SK-MEL-5 (cell line): ENCODE data around the gene CCDC148. TPM values are rescaled to one million over a fixed set of nuclear protein-coding genes. Genes with fewer than 3 reads are reported as not detected.
A peak's percentile ranks its signal among the peaks of the same experiment; 100 is the strongest.

Experiments
- DNase-seq: peaks from one replicate; pipeline ENCODE4 v3.0.0-alpha.2; 2016; ENCODE audit warnings: low read depth, low spot score
- in situ Hi-C: cut with HindIII; loops from 2 replicates; pipeline ENCODE4 v1.10.0; 2016; ENCODE audit warnings: low sequenced_read_pairs, high pct_unique_total_duplicates, low pct_unique_long_range_greater_than_20kb
- total RNA-seq: library from RNA; depleted of rRNA; stranded (reverse); fragments of >200 nt; shearing (Covaris generic); gene quantifications from 2 replicates; pipeline ENCODE4 v1.2.3, GENCODE V29; 2014

The CCDC148 gene
- total RNA-seq, 1 experiment from 2014 or later = 0.13 TPM

GRCh38 chr2:158184001-158184400 is 272.6 kb downstream of the CCDC148 start:
- in situ Hi-C loops = no loop called here
- no peak for DNase-seq

- in situ Hi-C loops = no loop called here
- no peak for DNase-seq
These were observed 273.8 kb downstream of the CCDC148 start for GRCh38 chr2:158182676-158183295.

DNA sequence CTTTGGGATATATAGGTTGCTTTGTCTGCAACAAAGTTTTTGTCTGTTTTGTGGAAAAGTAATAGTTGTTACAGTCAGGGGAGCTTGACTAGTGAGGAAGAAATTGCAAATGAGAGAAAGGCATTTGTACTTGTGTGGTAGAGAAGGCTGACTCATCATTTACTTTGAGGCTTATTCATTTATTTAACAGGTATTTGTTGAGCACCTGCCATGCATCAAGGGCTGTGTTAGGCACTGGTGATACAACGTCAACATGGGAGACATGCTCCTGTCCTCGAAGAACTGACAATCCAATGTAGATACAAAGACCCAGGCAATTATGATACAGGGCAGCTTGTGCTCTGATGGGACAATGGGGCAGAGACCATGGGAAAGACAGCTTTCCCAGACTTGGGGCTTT is 275.4 kb downstream of the CCDC148 start:
- DNase-seq = no peak
- in situ Hi-C loops = no loop called here

GRCh38 chr2:158179660-158180059 is 276.9 kb downstream of the CCDC148 start:
- peak; percentile 38 for DNase-seq
- in situ Hi-C loops = no loop called here

DNA sequence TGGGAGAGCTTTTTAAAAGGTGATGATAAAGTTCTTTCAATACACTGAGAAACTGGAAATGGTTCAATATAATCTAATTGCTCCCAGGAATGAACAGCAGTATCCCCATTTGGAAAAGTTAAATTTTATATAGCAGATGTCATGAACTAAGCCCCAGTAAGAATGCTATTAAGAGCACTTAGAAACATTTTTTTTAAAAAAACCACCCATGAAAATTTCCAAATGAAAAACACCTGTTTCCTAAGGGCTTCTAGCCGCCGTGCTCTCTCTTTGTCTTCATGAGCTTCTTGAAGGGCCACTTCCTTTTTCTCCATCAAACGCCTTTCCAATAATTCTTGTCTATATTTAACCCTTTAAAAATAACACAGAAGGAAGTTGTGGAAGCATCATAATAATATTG is 277.9 kb downstream of the CCDC148 start:
- DNase-seq = no peak
- in situ Hi-C loops = no loop called here

- DNase-seq = no peak
- in situ Hi-C loops = no loop called here
These were observed 281.6 kb downstream of the CCDC148 start for GRCh38 chr2:158174956-158175355.

GRCh38 chr2:158174495-158174894 is 282.1 kb downstream of the CCDC148 start:
- in situ Hi-C loops = no loop called here

GRCh38 chr2:158172719-158173118 is 283.8 kb downstream of the CCDC148 start:
- no peak for DNase-seq
- in situ Hi-C loops = no loop called here

More at GRCh38 chr2:158174495-158174894, 282.1 kb downstream of the CCDC148 start:
- DNase-seq = no peak

DNA sequence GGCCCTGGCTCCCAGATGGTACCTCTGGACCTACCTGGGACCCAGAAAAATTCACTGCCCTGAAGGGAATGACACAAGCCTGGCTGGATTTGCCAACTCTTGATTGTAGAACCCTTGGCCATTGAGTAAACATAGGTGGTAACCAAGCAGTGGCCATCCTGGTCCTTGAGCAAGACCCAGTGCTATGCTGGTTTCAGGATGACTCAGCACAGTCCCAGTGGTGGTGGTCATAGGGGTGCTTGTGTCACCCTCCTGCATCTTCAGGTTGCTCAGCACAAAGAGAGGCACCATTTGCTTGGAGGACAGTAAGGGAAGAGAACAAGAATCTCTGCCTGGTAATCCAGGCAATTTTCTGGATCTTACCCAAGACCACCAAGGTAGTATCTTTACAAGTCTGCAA is 302.0 kb downstream of the CCDC148 start:
- in situ Hi-C loops = no loop called here
- no peak for DNase-seq

DNA sequence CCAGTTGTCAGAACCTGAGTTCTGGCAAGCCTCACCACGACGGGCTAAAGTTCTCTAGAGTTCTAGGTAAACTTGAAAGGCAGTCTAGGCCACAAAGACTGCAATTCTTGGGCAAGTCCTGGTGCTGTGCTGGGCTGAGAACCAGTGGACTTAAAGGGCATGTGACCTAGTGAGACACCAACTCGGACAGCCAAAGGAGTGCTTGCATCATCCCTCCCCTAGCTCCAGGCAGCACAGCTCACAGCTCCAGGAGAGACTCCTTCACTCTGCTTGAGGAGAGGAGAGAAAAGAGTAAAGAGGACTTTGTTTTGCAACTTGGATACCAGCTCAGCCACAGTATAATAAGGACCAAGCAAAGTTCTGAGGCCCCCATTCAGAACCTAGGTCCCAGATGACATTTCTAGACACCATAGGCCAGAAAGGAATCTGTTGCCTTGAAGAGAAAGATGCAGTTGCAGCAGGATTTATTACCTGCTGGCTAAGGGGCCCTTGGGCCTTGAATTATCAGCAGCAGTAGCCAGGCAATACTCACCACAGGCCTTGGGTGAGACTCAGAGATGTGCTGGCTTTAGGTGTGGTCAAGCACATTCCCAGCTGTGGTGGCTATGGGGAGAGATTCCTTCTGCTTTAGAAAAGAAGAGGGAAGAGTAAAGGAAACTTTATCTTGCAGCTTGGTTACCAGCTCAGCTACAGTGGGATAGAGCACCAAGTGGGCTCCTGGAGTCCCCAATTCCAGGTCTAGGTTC is 303.1 kb downstream of the CCDC148 start:
- DNase-seq = no peak
- in situ Hi-C loops = no loop called here

DNA sequence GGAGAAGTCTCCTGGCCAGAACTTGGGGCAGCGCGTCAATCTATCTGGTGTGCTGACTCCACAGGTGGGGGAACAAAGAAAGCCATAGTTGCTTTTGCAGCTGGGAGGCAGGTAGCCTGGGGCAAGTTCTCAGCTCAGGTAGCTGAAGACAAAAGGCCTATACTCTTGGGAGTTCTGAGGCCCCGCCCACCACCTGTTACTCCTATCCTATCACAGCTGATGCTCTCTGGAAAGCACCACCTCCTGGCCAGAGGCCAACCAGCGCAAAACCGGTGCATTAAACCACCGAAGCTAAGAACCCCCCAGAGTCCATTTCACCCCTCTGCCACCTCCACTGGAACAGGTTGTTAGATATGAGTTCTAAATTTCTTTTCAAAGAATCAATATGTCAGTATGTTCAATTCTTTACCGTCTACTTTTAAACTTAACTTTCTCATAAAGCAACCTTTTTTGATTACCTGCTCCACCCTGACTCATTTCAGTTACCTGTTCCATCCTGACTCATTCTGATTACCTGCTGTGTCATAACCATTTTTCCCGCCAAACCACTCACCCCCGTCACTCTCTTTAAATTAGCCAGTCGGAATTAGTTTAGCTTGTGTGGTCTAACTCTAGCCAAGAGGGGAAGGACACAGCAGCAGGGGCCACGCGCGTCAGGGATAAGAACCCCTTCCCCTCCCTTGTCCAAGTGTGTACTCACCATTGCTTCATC is 311.5 kb downstream of the CCDC148 start:
- no peak for DNase-seq
- in situ Hi-C loops = no loop called here

- in situ Hi-C loops = no loop called here
- no peak for DNase-seq
These were observed 312.7 kb downstream of the CCDC148 start for GRCh38 chr2:158143703-158144360.

DNA sequence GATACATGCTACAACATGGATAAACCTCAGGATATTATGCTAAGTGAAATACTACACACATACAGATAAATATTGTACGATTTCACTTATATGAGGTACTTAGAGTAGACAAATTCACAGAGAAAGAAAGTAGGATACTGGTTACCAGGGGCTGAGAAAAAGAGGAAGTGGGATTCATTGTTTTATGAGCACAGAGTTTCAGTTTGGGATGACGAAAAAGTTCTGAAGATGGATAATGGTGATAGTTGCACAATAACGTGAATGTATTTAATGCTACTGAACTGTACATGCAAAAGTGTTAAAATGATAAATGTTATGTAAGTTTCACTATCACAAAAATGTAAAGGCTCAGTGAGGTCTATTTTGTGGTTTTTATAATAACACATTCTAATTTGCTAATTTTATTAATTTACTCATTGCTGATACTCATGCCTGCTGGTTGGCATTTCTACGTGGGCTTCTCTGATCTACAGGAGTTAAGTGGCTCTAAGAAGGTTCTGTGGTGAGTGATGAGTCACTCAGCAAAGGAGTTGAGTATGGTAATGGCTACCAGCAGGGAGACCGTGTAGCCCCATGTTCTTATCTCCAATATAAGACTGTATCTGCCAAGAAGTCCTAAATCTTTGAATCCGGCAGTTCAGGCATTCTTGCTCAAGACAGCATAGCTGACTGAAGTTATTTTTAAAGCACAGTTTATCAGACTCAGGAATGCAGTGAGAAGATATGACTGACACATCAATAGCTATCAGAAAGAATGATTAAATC is 313.8 kb downstream of the CCDC148 start:
- no peak for DNase-seq
- in situ Hi-C loops = no loop called here

DNA sequence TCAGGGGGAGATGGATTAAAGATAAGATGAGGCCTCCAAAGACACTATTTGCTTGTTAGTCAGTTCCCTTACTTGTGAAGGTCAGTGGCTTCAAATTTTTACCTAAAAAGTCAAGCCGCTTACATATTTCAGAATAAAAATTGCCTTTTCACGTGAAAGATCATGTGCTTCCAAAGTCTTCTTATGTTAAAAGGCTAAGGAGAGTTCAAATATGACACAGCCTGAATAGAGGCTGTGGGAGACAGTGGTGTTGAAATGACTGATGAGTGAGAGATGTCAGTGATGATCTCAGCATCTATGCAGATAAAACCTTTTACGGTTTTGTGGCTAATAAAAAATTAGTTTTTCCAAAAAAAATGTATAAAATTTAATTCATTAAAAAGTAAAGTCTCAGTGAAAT is 314.4 kb downstream of the CCDC148 start:
- no peak for DNase-seq
- in situ Hi-C loops = no loop called here

GRCh38 chr2:158140201-158140600 is 316.4 kb downstream of the CCDC148 start:
- in situ Hi-C loops = no loop called here
- no peak for DNase-seq

- DNase-seq = no peak
- in situ Hi-C loops = no loop called here
These were observed 318.3 kb downstream of the CCDC148 start for GRCh38 chr2:158138255-158138654.

DNA sequence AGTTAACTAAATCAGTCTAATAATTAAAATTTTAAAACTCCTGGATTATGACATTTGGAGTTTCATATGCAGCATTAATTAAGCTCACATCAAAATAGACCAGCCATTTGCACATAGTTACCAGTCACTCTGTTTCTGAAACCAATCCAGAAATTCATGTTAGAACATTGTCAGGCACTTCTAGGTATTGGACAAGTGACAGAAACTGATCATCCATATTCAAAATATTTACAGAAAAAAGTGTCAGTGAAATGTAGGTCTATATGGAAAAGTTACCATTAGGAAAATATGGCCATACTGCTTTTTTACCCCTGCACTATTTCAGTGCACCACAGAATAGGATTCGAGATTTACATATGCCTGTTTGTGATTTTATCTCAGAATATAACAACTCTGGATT is 321.5 kb downstream of the CCDC148 start:
- no peak for DNase-seq
- in situ Hi-C loops = no loop called here

GRCh38 chr2:158134655-158135054 is 321.9 kb downstream of the CCDC148 start:
- no peak for DNase-seq
- in situ Hi-C loops = no loop called here
